ENCODE data around the gene S1PR1. TPM values are rescaled to one million over a fixed set of nuclear protein-coding genes. Genes with fewer than 3 reads are reported as not detected.
"Not testable (repeated sequence)": the region's sequence is repeated elsewhere in the genome, so short reads cannot be mapped to it uniquely, and the experiment has no call there.

S1PR1 gene
- 100 to 1,000 TPM; 178 to 368 (median 354) TPM for total RNA-seq
- 190 TPM for total RNA-seq (2013)
- total RNA-seq: 190 to 915 (median 539) reads per million in 29 experiments

- Histone ChIP-seq H3K4me1 (ENCODE audit: control insufficient read depth in 1 of 2, extremely low read depth in 1 of 2, insufficient read depth in 2 of 2, low read length in 2 of 2) (peaks cover 35 to 42% of the 10 kb centered on the region in 2 experiments), H3K4me3 (ENCODE audit: control insufficient read depth in 1 of 2, extremely low read depth in 1 of 2, low read length in 1 of 2) (peak within 1 kb of the TSS; percentile 67 to 99), H3K9me3 (no peaks in the 10 kb centered on the region), H3K36me3 (ENCODE audit: control insufficient read depth in 2 of 2, extremely low read depth in 1 of 2, insufficient read depth in 1 of 2, low read length in 1 of 2) (peaks cover 0 to 25% of the 10 kb centered on the region in 2 donors), H3K27ac (ENCODE audit: low read length) (peak within 1 kb of the TSS; percentile 91), H3K27me3 (replicated peaks in 1 of 2; ENCODE audit: control insufficient read depth in 2 of 2, extremely low read depth in 1 of 2, insufficient read depth in 2 of 2, low read length in 1 of 2) (no peaks in the 10 kb centered on the region)
- H3K9me3 Mint-ChIP-seq: peaks cover 0 to 2% (median 0%) of the 10 kb centered on the region in 3 donors
- ATAC-seq (replicated peaks in 1 of 4) (peak; percentile 36 to 59 (median 43)), DNase-seq (peak; percentile 48 to 83 (median 69))
- WGBS (ENCODE audit: insufficient coverage): 0% methylated on average over 33 of the region's 46 CpGs
- peaks cover 55 to 60% (median 59%) of the 10 kb centered on the region in 3 donors for H3K4me1 Mint-ChIP-seq
- peak within 1 kb of the TSS; percentile 98 to 100 for H3K27ac Mint-ChIP-seq
- ChIA-PET CTCF (interaction anchor here (0.5 to 2.2 kb wide), 16 partner anchors 12 to 994 kb away, joined by 3 to 9 read pairs (median 4); no protein-coding TSS in a partner anchor), POLR2A (interaction anchor here (0.5 to 1.9 kb wide), 10 partner anchors 24 to 340 kb away, joined by 3 to 7 read pairs (median 4); partner anchors contain the start of gene SLC30A7 (in 1 of the 2))
- H3K27me3 Mint-ChIP-seq: no peaks in the 10 kb centered on the region
- peaks cover 47% of the 10 kb centered on the region for H3K36me3 Mint-ChIP-seq
- H3K4me3 Mint-ChIP-seq: peak within 1 kb of the TSS; percentile 97 to 99 (median 98)
These were observed at the start of gene S1PR1 for GRCh38 chr1:101236516-101237228. TSS of gene S1PR1 (plus strand) at chr1:101237019. CDS start at chr1:101238985, 1,966 bp downstream.

GRCh38 chr1:101187297-101187696 is 49.5 kb upstream of the S1PR1 start:
- Histone ChIP-seq H3K4me3 (ENCODE audit: control insufficient read depth in 1 of 2, extremely low read depth in 1 of 2, low read length in 1 of 2) (no peak overlapping the region), H3K36me3 (ENCODE audit: control insufficient read depth in 2 of 2, extremely low read depth in 1 of 2, insufficient read depth in 1 of 2, low read length in 1 of 2) (peaks cover 0 to 4% of the 10 kb centered on the region in 2 donors), H3K27me3 (replicated peaks in 1 of 2; ENCODE audit: control insufficient read depth in 2 of 2, extremely low read depth in 1 of 2, insufficient read depth in 2 of 2, low read length in 1 of 2) (no peaks in the 10 kb centered on the region), H3K27ac (ENCODE audit: low read length) (no peak overlapping the region), H3K4me1 (ENCODE audit: control insufficient read depth in 1 of 2, extremely low read depth in 1 of 2, insufficient read depth in 2 of 2, low read length in 2 of 2) (peaks cover 0 to 2% of the 10 kb centered on the region in 2 experiments), H3K9me3 (no peaks in the 10 kb centered on the region)
- H3K9me3 Mint-ChIP-seq: peaks cover 0 to 3% (median 0%) of the 10 kb centered on the region in 3 donors
- POLR2A ChIA-PET: interaction anchor here (0.6 to 1.1 kb wide), 3 partner anchors 8 to 202 kb away, joined by 3 to 5 read pairs (median 3); no protein-coding TSS in a partner anchor
- DNase-seq (no peak), ATAC-seq (replicated peaks in 1 of 4) (peak in 3 of 4 experiments; percentile 37 to 62 (median 43))
- H3K27me3 Mint-ChIP-seq: no peaks in the 10 kb centered on the region
- H3K4me1 Mint-ChIP-seq: peaks cover 14 to 23% (median 23%) of the 10 kb centered on the region in 3 donors
- CTCF ChIA-PET: interaction anchor here in 1 of 2 donors (0.6 to 1.6 kb wide), 4 partner anchors 40 to 177 kb away, joined by 3 to 5 read pairs (median 4); no protein-coding TSS in a partner anchor
- H3K4me3 Mint-ChIP-seq: no peak overlapping the region
- peak overlapping the region; percentile 60 to 70 for H3K27ac Mint-ChIP-seq
- no peaks in the 10 kb centered on the region for H3K36me3 Mint-ChIP-seq

- WGBS (ENCODE audit: insufficient coverage): no CpG with 5 or more reads among the region's 1 CpG
- Mint-ChIP-seq H3K9me3 (peaks cover 0 to 3% (median 0%) of the 10 kb centered on the region in 3 donors), H3K36me3 (no peaks in the 10 kb centered on the region), H3K4me3 (no peak overlapping the region), H3K27me3 (no peaks in the 10 kb centered on the region), H3K27ac (no peak overlapping the region), H3K4me1 (peaks cover 12 to 18% (median 18%) of the 10 kb centered on the region in 3 donors)
- no peak for ATAC-seq (replicated peaks in 1 of 4)
- Histone ChIP-seq H3K27me3 (replicated peaks in 1 of 2; ENCODE audit: control insufficient read depth in 2 of 2, extremely low read depth in 1 of 2, insufficient read depth in 2 of 2, low read length in 1 of 2) (no peaks in the 10 kb centered on the region), H3K36me3 (ENCODE audit: control insufficient read depth in 2 of 2, extremely low read depth in 1 of 2, insufficient read depth in 1 of 2, low read length in 1 of 2) (peaks cover 0 to 4% of the 10 kb centered on the region in 2 donors), H3K9me3 (no peaks in the 10 kb centered on the region), H3K4me3 (ENCODE audit: control insufficient read depth in 1 of 2, extremely low read depth in 1 of 2, low read length in 1 of 2) (no peak overlapping the region), H3K27ac (ENCODE audit: low read length) (no peak overlapping the region), H3K4me1 (ENCODE audit: control insufficient read depth in 1 of 2, extremely low read depth in 1 of 2, insufficient read depth in 2 of 2, low read length in 2 of 2) (peaks cover 0 to 2% of the 10 kb centered on the region in 2 experiments)
- ChIA-PET POLR2A (interaction anchor here in 1 of 2 donors (0.6 kb wide), 1 partner anchor 35 kb away, joined by 3 read pairs; no protein-coding TSS in a partner anchor), CTCF (interaction anchor here (0.6 to 1.6 kb wide), 2 partner anchors 47 to 131 kb away, joined by 3 to 5 read pairs; no protein-coding TSS in a partner anchor)
- DNase-seq: no peak
These were observed 48.5 kb upstream of the S1PR1 start for GRCh38 chr1:101188331-101188730.

- POLR2A ChIA-PET; H3K36me3 Mint-ChIP-seq; H3K27ac Mint-ChIP-seq; ATAC-seq (replicated peaks in 1 of 4); H3K4me3 Mint-ChIP-seq; H3K27me3 ChIP-seq (replicated peaks in 1 of 2; ENCODE audit: control insufficient read depth in 2 of 2, extremely low read depth in 1 of 2, insufficient read depth in 2 of 2, low read length in 1 of 2); H3K36me3 ChIP-seq (ENCODE audit: control insufficient read depth in 2 of 2, extremely low read depth in 1 of 2, insufficient read depth in 1 of 2, low read length in 1 of 2); DNase-seq; H3K4me1 ChIP-seq (ENCODE audit: control insufficient read depth in 1 of 2, extremely low read depth in 1 of 2, insufficient read depth in 2 of 2, low read length in 2 of 2); H3K9me3 Mint-ChIP-seq; H3K9me3 ChIP-seq; H3K4me3 ChIP-seq (ENCODE audit: control insufficient read depth in 1 of 2, extremely low read depth in 1 of 2, low read length in 1 of 2); H3K27ac ChIP-seq (ENCODE audit: low read length); H3K27me3 Mint-ChIP-seq: not testable (repeated sequence)
- H3K4me1 Mint-ChIP-seq: peaks cover 11 to 15% (median 11%) of the 10 kb centered on the region in 3 donors
- CTCF ChIA-PET: interaction anchor here (0.6 to 1.6 kb wide), 2 partner anchors 47 to 130 kb away, joined by 3 to 5 read pairs; no protein-coding TSS in a partner anchor
These were observed 47.9 kb upstream of the S1PR1 start for GRCh38 chr1:101188968-101189367.

GRCh38 chr1:101190441-101190840 is 46.4 kb upstream of the S1PR1 start:
- peaks cover 0 to 4% of the 10 kb centered on the region in 2 donors for H3K36me3 ChIP-seq (ENCODE audit: control insufficient read depth in 2 of 2, extremely low read depth in 1 of 2, insufficient read depth in 1 of 2, low read length in 1 of 2)
- H3K27ac ChIP-seq (ENCODE audit: low read length): no peak overlapping the region
- 100% methylated on average over 1 of the region's 4 CpGs for WGBS (ENCODE audit: insufficient coverage)
- Mint-ChIP-seq H3K4me1 (peaks cover 10 to 14% (median 11%) of the 10 kb centered on the region in 3 donors), H3K4me3 (no peak overlapping the region), H3K9me3 (peaks cover 0 to 3% (median 0%) of the 10 kb centered on the region in 3 donors), H3K27ac (no peak overlapping the region), H3K27me3 (no peaks in the 10 kb centered on the region), H3K36me3 (no peaks in the 10 kb centered on the region)
- ATAC-seq (replicated peaks in 1 of 4) (no peak), DNase-seq (no peak)
- CTCF ChIA-PET: no interaction called here
- POLR2A ChIA-PET: no interaction called here
- no peaks in the 10 kb centered on the region for H3K27me3 ChIP-seq (replicated peaks in 1 of 2; ENCODE audit: control insufficient read depth in 2 of 2, extremely low read depth in 1 of 2, insufficient read depth in 2 of 2, low read length in 1 of 2)
- peaks cover 0 to 2% of the 10 kb centered on the region in 2 experiments for H3K4me1 ChIP-seq (ENCODE audit: control insufficient read depth in 1 of 2, extremely low read depth in 1 of 2, insufficient read depth in 2 of 2, low read length in 2 of 2)
- H3K9me3 ChIP-seq: no peaks in the 10 kb centered on the region
- H3K4me3 ChIP-seq (ENCODE audit: control insufficient read depth in 1 of 2, extremely low read depth in 1 of 2, low read length in 1 of 2): no peak overlapping the region

GRCh38 chr1:101191049-101191448 is 45.8 kb upstream of the S1PR1 start:
- H3K36me3 Mint-ChIP-seq: no peaks in the 10 kb centered on the region
- Histone ChIP-seq H3K36me3 (ENCODE audit: control insufficient read depth in 2 of 2, extremely low read depth in 1 of 2, insufficient read depth in 1 of 2, low read length in 1 of 2) (peaks cover 0 to 4% of the 10 kb centered on the region in 2 donors), H3K27ac (ENCODE audit: low read length) (no peak overlapping the region), H3K27me3 (replicated peaks in 1 of 2; ENCODE audit: control insufficient read depth in 2 of 2, extremely low read depth in 1 of 2, insufficient read depth in 2 of 2, low read length in 1 of 2) (no peaks in the 10 kb centered on the region), H3K4me1 (ENCODE audit: control insufficient read depth in 1 of 2, extremely low read depth in 1 of 2, insufficient read depth in 2 of 2, low read length in 2 of 2) (peaks cover 0 to 2% of the 10 kb centered on the region in 2 experiments), H3K4me3 (ENCODE audit: control insufficient read depth in 1 of 2, extremely low read depth in 1 of 2, low read length in 1 of 2) (no peak overlapping the region), H3K9me3 (no peaks in the 10 kb centered on the region)
- ChIA-PET POLR2A (interaction anchor here in 1 of 2 donors (0.5 kb wide), 1 partner anchor 118 kb away, joined by 4 read pairs; no protein-coding TSS in a partner anchor), CTCF (interaction anchor here in 1 of 2 donors (0.6 kb wide), 1 partner anchor 1212 kb away, joined by 10 read pairs; no protein-coding TSS in a partner anchor)
- DNase-seq: no peak
- no peak overlapping the region for H3K4me3 Mint-ChIP-seq
- no peak overlapping the region for H3K27ac Mint-ChIP-seq
- no peaks in the 10 kb centered on the region for H3K27me3 Mint-ChIP-seq
- ATAC-seq (replicated peaks in 1 of 4): no peak
- H3K4me1 Mint-ChIP-seq: peaks cover 10 to 14% (median 11%) of the 10 kb centered on the region in 3 donors
- H3K9me3 Mint-ChIP-seq: peaks cover 0 to 3% (median 0%) of the 10 kb centered on the region in 3 donors

Data from T-cell (primary cell).